PC-9 (cell line): ENCODE data around the gene SIT1. TPM values are rescaled to one million over a fixed set of nuclear protein-coding genes. Genes with fewer than 3 reads are reported as not detected.
A peak's percentile ranks its signal among the peaks of the same experiment; 100 is the strongest.

Experiments used
- BruUV-seq: library from RNA; stranded (reverse); fragments of 400-500 nt; replicated peaks from 2 replicates; lab custom pipeline; 2021; lab: Mats Ljungman, UMichigan
- CTCF ChIA-PET: fragments of 300-600 bp; sonication (Branson Sonifier 250); formaldehyde crosslinking; loops from one replicate; lab custom pipeline; 2022; ENCODE audit warnings: antibody characterized with exemption; lab: Charles Lee
- POLR2A ChIA-PET: fragments of 300-600 bp; sonication (Branson Sonifier 250); formaldehyde crosslinking; loops from one replicate; lab custom pipeline; 2022; ENCODE audit warnings: antibody characterized with exemption; ENCODE audit not compliant: unreplicated experiment; lab: Charles Lee
- DNase-seq, 2 experiments: peaks; one replicate each; pipeline versions ENCODE4 v3.0.0 to v3.0.0-alpha.2; 2015 to 2022; ENCODE audit warnings: mixed read lengths in 1 of 2
- H2AFZ ChIP-seq: fragments of 200-600 bp; sonication (generic); 2 replicates; pipeline ENCODE4 v1.8.1; 2017; ENCODE audit warnings: antibody characterized with exemption
- H3F3A ChIP-seq: fragments of 200-600 bp; sonication (generic); 2 replicates; pipeline ENCODE4 v1.8.1; 2017; ENCODE audit warnings: antibody characterized with exemption, mild to moderate bottlenecking, low read depth; ENCODE audit not compliant: insufficient read depth
- H3K27ac ChIP-seq: fragments of 200-600 bp; sonication (generic); 2 replicates; pipeline ENCODE4 v1.6.1; 2016; ENCODE audit warnings: mixed run types
- H3K27me3 ChIP-seq: fragments of 200-600 bp; sonication (generic); 2 replicates; pipeline ENCODE4 v1.6.1; 2016; ENCODE audit warnings: low read depth, mixed run types; ENCODE audit not compliant: insufficient read depth
- H3K36me3 ChIP-seq: fragments of 200-600 bp; sonication (generic); 2 replicates; pipeline ENCODE4 v1.6.1; 2016; ENCODE audit warnings: low read depth, mixed run types
- H3K4me1 ChIP-seq: fragments of 200-600 bp; sonication (generic); replicated peaks from 2 replicates; pipeline ENCODE4 v1.6.1; 2016; ENCODE audit warnings: mixed run types; ENCODE audit not compliant: insufficient read depth
- H3K4me2 ChIP-seq: fragments of 200-600 bp; sonication (generic); 2 replicates; pipeline ENCODE4 v1.6.1; 2017; ENCODE audit warnings: mixed run types
- H3K4me3 ChIP-seq: fragments of 200-600 bp; sonication (generic); 2 replicates; pipeline ENCODE4 v1.6.1; 2016; ENCODE audit warnings: mixed run types
- H3K79me2 ChIP-seq: fragments of 200-600 bp; sonication (generic); 2 replicates; pipeline ENCODE4 v1.6.1; 2017; ENCODE audit warnings: low read depth, mixed run types
- H3K9me2 ChIP-seq: fragments of 200-600 bp; sonication (generic); 2 replicates; pipeline ENCODE4 v1.8.1; 2017; ENCODE audit warnings: mild to moderate bottlenecking; ENCODE audit not compliant: insufficient read depth
- H3K9me3 ChIP-seq: fragments of 200-600 bp; sonication (generic); 2 replicates; pipeline ENCODE4 v1.8.1; 2016; ENCODE audit warnings: low read depth; ENCODE audit not compliant: insufficient read depth
- H4K20me1 ChIP-seq: fragments of 200-600 bp; sonication (generic); 2 replicates; pipeline ENCODE4 v1.8.1; 2017; ENCODE audit not compliant: insufficient read depth
- CTCF ChIP-seq: fragments of 200-600 bp; sonication (generic); conservative IDR thresholded peaks from 2 replicates; pipeline ENCODE4 v1.6.1; 2017; ENCODE audit warnings: mixed run types, antibody characterized with exemption, mild to moderate bottlenecking, moderate library complexity
- EZH2 ChIP-seq: fragments of 200-600 bp; sonication (generic); IDR thresholded peaks from 2 replicates; pipeline ENCODE4 v1.8.0; 2017; ENCODE audit warnings: antibody characterized with exemption, low read depth
- intact Hi-C: fragments of 100-400 bp; cut with micrococcal nuclease; formaldehyde crosslinking; loops from one replicate; pipeline ENCODE4 v1.10.0; 2022; ENCODE audit not compliant: unreplicated experiment
- total RNA-seq: library from RNA; stranded (reverse); gene quantifications from 2 replicates; pipeline ENCODE4 v1.2.3, GENCODE V29; 2021

SIT1 gene
- total RNA-seq, 1 experiment from 2014 or later, result not detected

- H3K27me3 ChIP-seq, result no peaks in the 10 kb centered on the region
- peaks cover 14% of the 10 kb centered on the region; the same call in 1 of the 2 replicates for H3F3A ChIP-seq
- H4K20me1 ChIP-seq, result no peaks in the 10 kb centered on the region
- POLR2A ChIA-PET, result no interaction called here
- H2AFZ ChIP-seq, result no peak overlapping the region
- H3K36me3 ChIP-seq, result no peaks in the 10 kb centered on the region
- no peaks in the 10 kb centered on the region for H3K9me2 ChIP-seq
- TF ChIP-seq CTCF (no peak), EZH2 (no peak)
- no peaks in the 10 kb centered on the region for H3K79me2 ChIP-seq
- no peak overlapping the region for H3K27ac ChIP-seq
- no TSS peak for BruUV-seq
- peaks cover 21% of the 10 kb centered on the region for H3K4me1 ChIP-seq
- peak overlapping the region; percentile 74 for H3K4me2 ChIP-seq
- H3K4me3 ChIP-seq, result peak overlapping the region; percentile 77
- CTCF ChIA-PET, result interaction anchor here (1.4 kb wide), 1 partner anchor 17 kb away, joined by 6 read pairs; the partner anchor contains the start of gene CA9
- no peak for DNase-seq
- H3K9me3 ChIP-seq, result no peaks in the 10 kb centered on the region
- intact Hi-C loops, result no loop called here
Observed at GRCh38 chr9:35690294-35690613, 39.5 kb upstream of the SIT1 start.

GRCh38 chr9:35689542-35690293 is 39.0 kb upstream of the SIT1 start, which contains the start of gene TPM2:
Gene TPM2, minus strand, starts transcription at chr9:35689925. Its CDS starts 108 bp downstream, at chr9:35689817.
- ChIA-PET POLR2A (no interaction called here), CTCF (interaction anchor here (0.6 to 1.4 kb wide), 2 partner anchors 16 to 32 kb away, joined by 6 read pairs; partner anchors contain the start of genes CA9 and RMRP)
- Histone ChIP-seq H4K20me1 (no peaks in the 10 kb centered on the region), H3F3A (peaks cover 14% of the 10 kb centered on the region; the same call in 1 of the 2 replicates), H3K27ac (peak within 1 kb of the TSS; percentile 75), H3K4me1 (peaks cover 21% of the 10 kb centered on the region), H3K9me2 (no peaks in the 10 kb centered on the region), H3K79me2 (no peaks in the 10 kb centered on the region), H3K36me3 (no peaks in the 10 kb centered on the region), H3K4me2 (peak within 1 kb of the TSS; percentile 74), H2AFZ (peak within 1 kb of the TSS; percentile 92), H3K9me3 (no peaks in the 10 kb centered on the region), H3K4me3 (peak within 1 kb of the TSS; percentile 77), H3K27me3 (no peaks in the 10 kb centered on the region)
- DNase-seq, result no peak
- intact Hi-C loops, result no loop called here
- TSS peak; percentile 18 for BruUV-seq
- no peak for TF ChIP-seq CTCF
- TF ChIP-seq EZH2, result no peak

- H3K4me2 ChIP-seq, result peak overlapping the region; percentile 74
- no peaks in the 10 kb centered on the region for H4K20me1 ChIP-seq
- no peaks in the 10 kb centered on the region for H3K9me2 ChIP-seq
- H3K36me3 ChIP-seq, result no peaks in the 10 kb centered on the region
- H3K79me2 ChIP-seq, result no peaks in the 10 kb centered on the region
- BruUV-seq, result no TSS peak
- peaks cover 14% of the 10 kb centered on the region; the same call in 1 of the 2 replicates for H3F3A ChIP-seq
- peak overlapping the region; percentile 75 for H3K27ac ChIP-seq
- intact Hi-C loops, result no loop called here
- peak overlapping the region; percentile 33; the same call in 1 of the 2 replicates for H3K4me3 ChIP-seq
- peaks cover 21% of the 10 kb centered on the region for H3K4me1 ChIP-seq
- DNase-seq, result peak in 1 of 2 experiments; percentile 77
- H3K27me3 ChIP-seq, result no peaks in the 10 kb centered on the region
- H3K9me3 ChIP-seq, result no peaks in the 10 kb centered on the region
- POLR2A ChIA-PET, result interaction anchor here (0.6 kb wide), 1 partner anchor 8 kb away, joined by 4 read pairs; no protein-coding TSS in a partner anchor
- CTCF ChIA-PET, result interaction anchor here (0.6 to 0.7 kb wide), 2 partner anchors 31 to 123 kb away, joined by 3 to 6 read pairs; partner anchors contain the start of genes RMRP and SPAG8
- no peak for TF ChIP-seq CTCF
- no peak for TF ChIP-seq EZH2
- no peak overlapping the region for H2AFZ ChIP-seq
Observed at GRCh38 chr9:35688558-35689541, 38.1 kb upstream of the SIT1 start.
